DMS53 (cell line): ENCODE results near the gene PLXDC2.

Experiments
- DNase-seq: peaks from one replicate; lab custom pipeline; 2025; lab: John Stamatoyannopoulos, UW

The PLXDC2 gene

GRCh38 chr10:19941206-19941880, 125.1 kb downstream of the PLXDC2 start:
- no peak for DNase-seq

GRCh38 chr10:19944911-19945663, 128.9 kb downstream of the PLXDC2 start:
- no peak for DNase-seq

- no peak for DNase-seq
Measured at GRCh38 chr10:19946245-19946644, 130.0 kb downstream of the PLXDC2 start.

- DNase-seq: no peak
Measured at GRCh38 chr10:19946791-19947190, 130.6 kb downstream of the PLXDC2 start.

- no peak for DNase-seq
Measured at GRCh38 chr10:19947215-19947614, 131.0 kb downstream of the PLXDC2 start.

GRCh38 chr10:19947656-19948055, 131.4 kb downstream of the PLXDC2 start:
- no peak for DNase-seq

GRCh38 chr10:19952224-19953010, 136.2 kb downstream of the PLXDC2 start:
- no peak for DNase-seq

GRCh38 chr10:19954601-19955000, 138.4 kb downstream of the PLXDC2 start:
- DNase-seq: no peak

GRCh38 chr10:19956516-19957032, 140.3 kb downstream of the PLXDC2 start:
- DNase-seq: no peak

GRCh38 chr10:19958787-19959186, 142.6 kb downstream of the PLXDC2 start:
- DNase-seq: peak; percentile 12

- no peak for DNase-seq
Measured at GRCh38 chr10:19961076-19962053, 145.1 kb downstream of the PLXDC2 start.

GRCh38 chr10:19964625-19965024, 148.4 kb downstream of the PLXDC2 start:
- no peak for DNase-seq

- no peak for DNase-seq
Measured at GRCh38 chr10:19966751-19967150, 150.5 kb downstream of the PLXDC2 start.

- DNase-seq: no peak
Measured at GRCh38 chr10:19967981-19968380, 151.7 kb downstream of the PLXDC2 start.

- no peak for DNase-seq
Measured at GRCh38 chr10:19968745-19969144, 152.5 kb downstream of the PLXDC2 start.

GRCh38 chr10:19970256-19970655, 154.0 kb downstream of the PLXDC2 start:
- DNase-seq: no peak

GRCh38 chr10:19970717-19971116, 154.5 kb downstream of the PLXDC2 start:
- DNase-seq: no peak

GRCh38 chr10:19971343-19972052, 155.3 kb downstream of the PLXDC2 start:
- DNase-seq: no peak

- no peak for DNase-seq
Measured at GRCh38 chr10:19974138-19974537, 157.9 kb downstream of the PLXDC2 start.

GRCh38 chr10:19974554-19974953, 158.3 kb downstream of the PLXDC2 start:
- DNase-seq: no peak

- DNase-seq: no peak
Measured at GRCh38 chr10:19977097-19977521, 160.9 kb downstream of the PLXDC2 start.
